ENCODE measurements around the gene NTMT1.
A peak's percentile ranks its signal among the peaks of the same experiment; 100 is the strongest.

The NTMT1 gene

GRCh38 chr9:129585352-129585751, 40.6 kb upstream of the NTMT1 start:
- Histone ChIP-seq H3K4me3 (ENCODE audit: low read depth, low read length) (no peak overlapping the region), H3K9ac (no peak overlapping the region), H3K4me1 (no peaks in the 10 kb centered on the region), H3K27me3 (ENCODE audit: control insufficient read depth, insufficient read depth, low read length) (no peaks in the 10 kb centered on the region), H3K36me3 (ENCODE audit: control insufficient read depth, insufficient read depth, low read length) (no peaks in the 10 kb centered on the region), H2AFZ (no peak overlapping the region), H3K79me2 (no peaks in the 10 kb centered on the region), H3K4me2 (ENCODE audit: low read length) (no peak overlapping the region), H3K9me3 (ENCODE audit: control insufficient read depth, low read length) (no peaks in the 10 kb centered on the region), H3K27ac (no peak overlapping the region)
- TF ChIP-seq CTCF (IDR thresholded peaks at IDR 0.05) = no peak

- Histone ChIP-seq H3K9ac (no peak overlapping the region), H3K4me3 (ENCODE audit: low read depth, low read length) (no peak overlapping the region), H3K79me2 (no peaks in the 10 kb centered on the region), H3K36me3 (ENCODE audit: control insufficient read depth, insufficient read depth, low read length) (no peaks in the 10 kb centered on the region), H3K27ac (no peak overlapping the region), H3K4me2 (ENCODE audit: low read length) (no peak overlapping the region), H3K27me3 (ENCODE audit: control insufficient read depth, insufficient read depth, low read length) (no peaks in the 10 kb centered on the region), H2AFZ (no peak overlapping the region), H3K9me3 (ENCODE audit: control insufficient read depth, low read length) (no peaks in the 10 kb centered on the region), H3K4me1 (no peaks in the 10 kb centered on the region)
- TF ChIP-seq CTCF (IDR thresholded peaks at IDR 0.05) = no peak
Observed at GRCh38 chr9:129586245-129586644, 39.7 kb upstream of the NTMT1 start.

- TF ChIP-seq CTCF (IDR thresholded peaks at IDR 0.05) = no peak
- Histone ChIP-seq H3K27ac (no peak overlapping the region), H3K4me2 (ENCODE audit: low read length) (no peak overlapping the region), H2AFZ (no peak overlapping the region), H3K36me3 (ENCODE audit: control insufficient read depth, insufficient read depth, low read length) (no peaks in the 10 kb centered on the region), H3K4me3 (ENCODE audit: low read depth, low read length) (no peak overlapping the region), H3K27me3 (ENCODE audit: control insufficient read depth, insufficient read depth, low read length) (no peaks in the 10 kb centered on the region), H3K79me2 (no peaks in the 10 kb centered on the region), H3K9ac (no peak overlapping the region), H3K9me3 (ENCODE audit: control insufficient read depth, low read length) (no peaks in the 10 kb centered on the region), H3K4me1 (no peaks in the 10 kb centered on the region)
Observed at GRCh38 chr9:129586685-129587084, 39.3 kb upstream of the NTMT1 start.

GRCh38 chr9:129587487-129588262, 38.3 kb upstream of the NTMT1 start:
- TF ChIP-seq CTCF (IDR thresholded peaks at IDR 0.05) = no peak
- Histone ChIP-seq H3K36me3 (ENCODE audit: control insufficient read depth, insufficient read depth, low read length) (no peaks in the 10 kb centered on the region), H3K79me2 (no peaks in the 10 kb centered on the region)

GRCh38 chr9:129590466-129590865, 35.5 kb upstream of the NTMT1 start:
- Histone ChIP-seq H3K9ac (no peak overlapping the region), H3K27me3 (ENCODE audit: control insufficient read depth, insufficient read depth, low read length) (no peaks in the 10 kb centered on the region), H3K36me3 (ENCODE audit: control insufficient read depth, insufficient read depth, low read length) (no peaks in the 10 kb centered on the region), H3K9me3 (ENCODE audit: control insufficient read depth, low read length) (no peaks in the 10 kb centered on the region), H3K79me2 (no peaks in the 10 kb centered on the region), H3K4me1 (no peaks in the 10 kb centered on the region), H3K4me2 (ENCODE audit: low read length) (no peak overlapping the region), H2AFZ (no peak overlapping the region), H3K4me3 (ENCODE audit: low read depth, low read length) (no peak overlapping the region), H3K27ac (no peak overlapping the region)
- TF ChIP-seq CTCF (IDR thresholded peaks at IDR 0.05) = no peak

More at GRCh38 chr9:129587487-129588262, 38.3 kb upstream of the NTMT1 start:
- Histone ChIP-seq H3K4me2 (ENCODE audit: low read length) (no peak overlapping the region), H3K27ac (no peak overlapping the region), H3K9ac (no peak overlapping the region), H3K4me1 (no peaks in the 10 kb centered on the region), H3K27me3 (ENCODE audit: control insufficient read depth, insufficient read depth, low read length) (no peaks in the 10 kb centered on the region), H2AFZ (peak overlapping the region; percentile 56), H3K9me3 (ENCODE audit: control insufficient read depth, low read length) (no peaks in the 10 kb centered on the region), H3K4me3 (ENCODE audit: low read depth, low read length) (no peak overlapping the region)
